Fibroblast of skin of back (primary cell): ENCODE measurements around the gene NBDY.
A peak's percentile ranks its signal among the peaks of the same experiment; 100 is the strongest.
"Not testable (repeated sequence)": the region's sequence is repeated elsewhere in the genome, so short reads cannot be mapped to it uniquely, and the experiment has no call there.

ENCODE experiments used
- DNase-seq: peaks from one replicate; pipeline ENCODE4 v3.0.0-alpha.2; 2013

The NBDY gene

DNA sequence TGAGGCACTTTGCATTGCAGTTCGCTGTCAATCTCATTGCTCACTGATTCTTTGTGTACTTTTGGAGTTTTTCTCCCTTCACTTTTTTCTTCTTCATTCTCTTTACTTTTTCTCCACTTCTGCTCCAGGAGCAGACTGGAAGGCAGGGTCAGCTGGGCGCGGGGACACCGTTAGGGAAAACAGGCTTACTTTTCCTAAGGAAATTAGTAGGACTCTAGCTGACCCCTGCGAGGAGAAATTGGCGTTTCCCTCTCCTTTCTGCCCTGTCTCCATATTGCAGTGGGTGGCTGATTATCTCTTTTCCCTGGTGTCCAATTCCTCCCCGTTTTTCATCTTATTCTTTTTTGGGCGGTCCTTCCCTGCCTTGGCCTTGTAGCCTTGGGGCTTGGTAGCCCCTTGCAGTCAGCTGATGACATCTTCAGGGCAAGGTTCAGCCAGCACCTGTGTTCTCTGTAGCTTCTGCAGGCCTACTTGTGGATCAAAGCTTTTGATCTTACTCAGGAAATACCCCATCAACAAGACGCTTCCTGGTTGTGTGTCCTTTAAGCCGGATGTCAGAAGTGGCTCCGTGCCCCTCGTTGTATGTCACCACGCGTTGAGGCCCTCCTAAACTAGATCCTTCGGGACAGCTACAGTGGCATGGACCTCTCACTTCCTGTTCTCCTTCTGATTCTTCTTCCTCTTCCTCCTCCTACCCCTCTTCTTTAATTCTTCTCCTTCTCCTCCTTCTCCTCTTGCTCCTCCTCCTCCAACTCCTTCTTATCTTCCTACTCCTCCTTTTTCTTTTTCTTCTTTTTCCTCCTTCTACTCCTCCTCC lies 36.1 kb downstream of the NBDY start:
- DNase-seq, result no peak

- DNase-seq, result no peak
These were observed 36.9 kb downstream of the NBDY start for GRCh38 chrX:56765811-56766553.

- peak; percentile 54 for DNase-seq
These were observed 37.7 kb downstream of the NBDY start for GRCh38 chrX:56766554-56767347.

GRCh38 chrX:56767348-56768119 lies 38.5 kb downstream of the NBDY start:
- DNase-seq, result not testable (repeated sequence)

GRCh38 chrX:56768120-56768660 lies 39.1 kb downstream of the NBDY start:
- DNase-seq, result not testable (repeated sequence)

DNA sequence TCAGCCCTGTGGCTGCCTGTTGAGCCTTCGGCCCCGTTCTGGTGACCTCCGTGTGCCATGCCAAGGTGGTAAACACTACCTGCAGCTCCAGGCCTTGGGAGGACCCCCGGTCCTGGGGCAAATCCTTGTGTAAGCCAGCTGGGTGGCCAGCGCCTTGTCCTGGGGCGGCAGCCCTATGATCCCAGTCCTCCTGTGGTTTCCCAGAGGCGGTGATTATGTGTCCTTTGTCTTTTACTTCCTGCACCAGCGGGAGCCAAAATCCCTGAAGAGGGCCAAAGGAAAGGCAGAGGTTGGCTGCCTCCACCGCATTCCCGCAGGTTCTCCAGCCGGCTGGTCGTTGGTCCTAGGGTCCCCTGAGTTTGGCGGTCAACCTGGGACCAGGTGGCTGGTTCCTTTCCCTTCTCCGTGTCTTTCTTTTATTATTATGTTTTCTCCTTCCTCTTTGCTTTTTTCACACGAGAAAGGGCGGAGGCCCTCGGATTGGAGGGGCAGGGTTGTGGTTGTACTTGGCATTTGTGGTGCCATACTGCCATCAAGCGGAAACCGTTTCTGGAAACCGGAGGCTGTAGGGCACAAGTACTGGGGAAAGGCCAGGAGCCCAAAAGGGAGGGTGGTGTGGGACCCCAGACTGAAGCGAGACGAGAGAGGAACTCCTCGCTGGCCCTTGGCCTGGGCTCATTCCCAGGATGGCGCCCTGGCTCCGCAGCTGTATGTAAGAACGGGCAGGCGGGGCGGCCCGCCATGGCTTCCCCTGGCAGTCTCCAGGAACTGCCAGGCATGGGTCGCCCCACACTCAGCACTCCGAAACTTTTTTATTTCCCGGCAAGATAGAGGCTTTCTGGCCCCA lies 43.9 kb downstream of the NBDY start:
- DNase-seq, result not testable (repeated sequence)

GRCh38 chrX:56773522-56774060 lies 44.5 kb downstream of the NBDY start:
- not testable (repeated sequence) for DNase-seq

GRCh38 chrX:56778099-56778923 lies 49.3 kb downstream of the NBDY start:
- not testable (repeated sequence) for DNase-seq

DNA sequence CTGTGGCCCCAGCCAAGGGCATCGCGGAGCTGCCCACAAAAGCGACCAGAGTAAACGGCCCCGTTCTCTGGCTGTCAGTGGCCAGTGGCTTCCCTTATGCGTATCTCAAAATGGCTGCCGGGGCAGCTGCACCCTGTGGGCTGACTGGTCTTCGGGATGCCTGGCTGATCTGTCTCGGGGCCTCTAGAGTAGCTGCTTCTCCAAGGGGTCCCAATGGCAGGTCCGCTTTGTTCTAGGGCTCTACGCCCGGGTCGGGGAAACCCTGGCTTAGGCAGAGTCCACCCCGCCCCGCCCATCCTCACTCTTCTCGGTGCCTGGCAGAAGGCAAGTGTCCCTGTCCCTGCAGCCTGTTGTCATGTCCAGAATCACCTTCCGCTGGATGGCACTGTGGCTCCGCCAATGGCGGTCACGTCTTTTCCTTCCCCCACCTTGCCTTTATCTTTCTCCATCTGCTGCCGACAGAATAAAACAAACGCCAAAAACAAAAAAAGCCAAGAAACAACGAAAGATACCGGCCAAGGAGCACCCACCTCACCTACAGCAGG lies 50.0 kb downstream of the NBDY start:
- DNase-seq, result not testable (repeated sequence)

- DNase-seq, result not testable (repeated sequence)
These were observed 51.9 kb downstream of the NBDY start for GRCh38 chrX:56780681-56781649.

DNA sequence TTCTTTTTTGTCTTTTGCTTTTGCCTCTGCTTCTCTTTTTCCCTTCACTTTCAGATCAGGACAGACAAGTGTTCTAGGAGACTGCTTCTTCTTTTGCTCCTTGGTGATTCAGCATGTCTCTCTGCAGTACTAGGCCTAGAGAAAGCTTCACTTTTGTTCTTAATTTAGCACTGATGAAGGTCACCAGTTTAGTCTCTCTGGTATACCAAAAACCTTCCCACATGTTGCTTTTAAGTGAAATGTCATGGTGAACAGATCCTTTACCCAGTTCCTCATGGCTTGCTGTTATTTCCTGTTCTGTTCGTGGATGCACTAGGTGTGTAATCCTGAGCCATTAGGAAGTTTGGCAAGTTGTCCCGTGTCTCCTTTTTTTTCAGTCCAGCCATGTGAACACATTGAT lies 53.3 kb downstream of the NBDY start:
- no peak for DNase-seq

DNA sequence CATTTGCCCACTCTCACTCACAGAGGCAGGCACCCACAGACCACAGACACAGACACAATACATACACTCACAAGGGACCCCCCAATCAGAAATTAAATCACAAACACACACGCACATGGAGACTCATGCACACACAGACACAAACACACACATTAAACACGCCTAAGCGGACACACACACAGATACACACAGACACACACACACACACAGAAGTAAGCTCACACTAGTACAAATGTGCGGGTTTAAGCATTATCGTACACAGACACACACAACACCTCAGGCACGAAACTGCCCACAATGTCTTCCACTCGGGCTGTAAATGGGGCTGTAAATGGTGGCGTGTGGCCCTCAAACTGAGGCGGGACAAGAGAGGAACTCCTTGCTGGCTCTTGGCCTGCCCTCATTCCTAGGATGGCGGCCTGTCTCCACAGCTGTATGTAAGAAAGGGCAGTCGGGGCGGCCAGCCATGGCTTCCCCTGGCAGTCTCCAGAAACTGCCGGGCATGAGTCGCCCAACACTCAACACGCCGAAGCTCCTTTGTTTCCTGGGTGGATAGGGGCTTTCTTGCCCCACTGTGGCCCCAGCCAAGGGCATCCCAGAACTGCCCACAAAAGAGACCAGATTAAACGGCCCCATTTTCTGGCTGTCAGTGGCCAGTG lies 53.9 kb downstream of the NBDY start:
- DNase-seq, result no peak

- DNase-seq, result no peak
These were observed 54.4 kb downstream of the NBDY start for GRCh38 chrX:56783450-56783831.

DNA sequence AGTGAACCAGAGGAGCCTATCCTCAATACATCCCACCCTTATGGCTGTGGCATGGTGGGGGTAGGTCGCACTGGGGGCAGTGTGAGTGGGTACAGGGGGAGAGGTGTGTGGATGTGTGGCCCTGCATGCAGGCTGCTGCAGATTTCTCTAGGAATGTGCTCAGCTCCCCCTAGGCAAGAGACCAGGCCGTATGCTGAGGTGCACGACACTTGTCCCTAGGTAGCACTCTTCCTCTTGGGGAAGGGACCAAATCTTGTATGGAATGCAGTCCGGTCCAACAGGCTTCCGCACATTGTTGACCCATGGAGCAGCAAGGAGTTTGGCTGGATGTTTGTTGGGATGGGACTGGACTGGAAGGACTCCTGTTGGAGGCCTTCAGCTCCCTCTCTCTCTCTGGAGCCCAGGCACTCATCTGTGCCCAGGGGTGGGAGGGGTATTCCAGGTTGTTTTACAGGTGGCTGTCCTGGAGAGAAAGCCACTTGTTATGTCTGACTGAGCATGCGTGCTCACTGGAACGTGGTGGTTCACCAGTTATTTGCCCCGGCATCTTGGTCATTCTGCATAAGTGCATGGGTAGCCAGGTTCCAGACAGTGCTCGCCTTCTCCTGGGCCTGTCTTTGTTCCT lies 55.1 kb downstream of the NBDY start:
- DNase-seq, result no peak

DNA sequence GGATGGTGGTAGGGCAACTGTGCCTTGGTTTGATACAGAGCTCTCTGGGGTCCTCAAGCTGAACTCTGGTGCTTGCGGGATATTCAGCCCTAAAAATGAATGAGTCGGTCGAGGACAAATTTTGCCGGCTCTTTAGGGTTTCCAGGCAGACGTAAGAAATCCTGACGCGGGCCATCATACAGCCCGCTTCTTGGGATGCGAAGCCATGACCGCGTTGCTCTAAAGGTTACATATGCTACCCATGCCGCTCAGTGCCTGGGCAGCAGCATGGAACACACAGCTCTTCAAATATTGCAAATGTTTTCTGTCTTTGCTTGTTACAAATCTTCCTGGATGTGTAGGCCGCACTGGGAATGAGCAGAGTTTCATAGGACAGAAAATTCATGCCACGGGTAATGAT lies 55.6 kb downstream of the NBDY start:
- no peak for DNase-seq

DNA sequence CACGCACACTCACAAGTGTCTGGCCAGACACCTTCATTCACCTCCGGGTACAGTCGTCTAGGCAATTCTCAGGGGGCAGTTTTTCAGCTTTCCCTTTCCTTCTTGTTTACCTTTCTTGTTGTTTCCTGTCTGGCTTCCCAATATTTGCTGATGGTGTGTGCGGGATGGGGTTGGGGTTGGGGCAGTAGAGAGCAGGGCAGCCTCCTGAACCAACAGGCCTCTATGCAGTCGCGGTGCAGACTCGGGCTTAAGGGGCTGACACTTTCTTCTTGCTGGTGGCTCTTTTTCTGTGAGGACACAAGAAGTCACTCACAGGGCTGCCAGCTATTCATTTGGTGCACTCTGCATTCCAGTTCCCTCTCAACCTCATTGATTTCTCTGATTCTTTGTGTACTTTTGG lies 56.4 kb downstream of the NBDY start:
- no peak for DNase-seq
